ENCODE measurements around the gene GBX1.

The GBX1 gene

DNA sequence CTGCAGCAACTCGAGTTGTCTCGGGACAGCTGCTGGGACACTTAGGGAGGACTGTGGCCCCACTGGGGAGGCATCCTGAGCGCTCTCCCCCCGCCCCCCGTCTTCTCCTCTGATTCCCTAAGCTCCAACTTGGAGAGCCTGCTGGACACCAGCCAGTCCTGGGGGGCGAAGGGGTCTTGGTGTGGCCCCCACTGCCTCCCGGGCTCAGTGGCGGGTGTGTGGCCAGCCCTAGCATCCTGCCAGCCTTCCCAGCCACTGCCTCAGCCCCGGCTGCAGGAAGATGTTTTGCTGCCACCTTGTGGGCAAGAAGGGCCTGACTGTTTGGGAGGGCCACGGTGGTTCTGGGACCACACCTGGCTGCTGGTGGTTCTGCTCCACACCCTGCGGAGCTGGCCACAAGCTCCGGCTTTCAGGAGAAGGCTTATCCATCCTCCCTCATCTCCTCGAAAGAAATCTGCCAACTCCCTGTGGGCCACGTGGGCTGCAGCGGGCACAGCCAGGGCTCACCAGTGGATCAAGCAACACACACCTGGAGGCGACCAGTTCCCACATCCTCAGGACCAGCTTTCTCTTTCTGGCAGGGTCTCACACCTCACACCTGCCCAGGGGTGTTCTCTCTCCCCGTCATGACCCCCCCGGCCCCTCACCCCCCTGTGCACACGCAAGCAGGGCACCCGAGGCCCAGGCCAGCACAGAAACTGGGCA lies 56.4 kb downstream of the GBX1 start:
- DNase-seq, result peak; percentile 84

- DNase-seq, result no peak
Observed at GRCh38 chr7:151110236-151110940, 57.1 kb downstream of the GBX1 start.

DNA sequence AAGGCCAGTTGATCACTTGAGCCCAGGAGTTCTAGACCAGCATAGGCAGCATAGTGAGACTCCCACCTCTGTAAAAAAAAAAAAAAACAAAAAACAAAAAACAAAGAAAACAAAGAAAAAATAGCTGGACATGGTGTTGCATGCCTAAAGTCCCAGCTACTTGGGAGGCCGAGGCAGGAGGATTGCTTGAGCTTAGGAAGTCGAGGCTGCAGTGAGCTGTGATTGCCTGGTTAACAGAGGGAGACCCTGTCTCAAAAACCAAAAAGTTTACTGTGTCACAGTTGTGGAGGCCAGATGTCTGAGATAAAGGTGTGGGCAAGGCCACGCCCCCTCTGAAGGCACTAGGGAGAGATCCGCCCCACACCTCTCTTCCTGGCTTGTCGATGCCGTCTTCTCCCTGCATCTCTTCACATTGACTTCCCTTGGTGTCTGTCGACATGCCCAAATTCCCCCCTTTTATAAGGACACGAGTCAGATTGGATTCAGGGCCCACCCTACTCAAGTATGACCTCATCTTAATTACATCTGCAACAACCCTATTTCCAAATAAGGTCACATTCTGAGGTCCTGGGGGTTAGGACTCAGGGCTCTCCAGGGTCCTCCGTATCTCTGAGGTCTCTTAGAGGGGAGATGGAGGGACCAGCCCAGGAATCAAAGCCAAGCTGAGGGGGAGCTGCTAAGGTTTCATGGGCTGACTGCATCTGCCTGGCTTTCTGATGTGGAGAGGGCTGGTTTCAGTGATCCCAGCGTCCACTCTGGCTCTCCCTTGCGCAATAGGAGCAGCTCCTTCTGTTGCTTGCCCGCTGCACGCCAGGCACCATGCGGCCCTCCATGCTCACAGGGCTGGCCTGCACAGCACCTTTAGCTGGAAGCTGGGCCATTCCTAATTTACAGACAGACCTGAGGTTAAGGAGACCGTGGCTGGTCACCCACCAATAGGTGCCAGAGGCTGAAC lies 58.1 kb downstream of the GBX1 start:
- no peak for DNase-seq

- DNase-seq, result no peak
Observed at GRCh38 chr7:151107882-151108281, 59.6 kb downstream of the GBX1 start.

DNA sequence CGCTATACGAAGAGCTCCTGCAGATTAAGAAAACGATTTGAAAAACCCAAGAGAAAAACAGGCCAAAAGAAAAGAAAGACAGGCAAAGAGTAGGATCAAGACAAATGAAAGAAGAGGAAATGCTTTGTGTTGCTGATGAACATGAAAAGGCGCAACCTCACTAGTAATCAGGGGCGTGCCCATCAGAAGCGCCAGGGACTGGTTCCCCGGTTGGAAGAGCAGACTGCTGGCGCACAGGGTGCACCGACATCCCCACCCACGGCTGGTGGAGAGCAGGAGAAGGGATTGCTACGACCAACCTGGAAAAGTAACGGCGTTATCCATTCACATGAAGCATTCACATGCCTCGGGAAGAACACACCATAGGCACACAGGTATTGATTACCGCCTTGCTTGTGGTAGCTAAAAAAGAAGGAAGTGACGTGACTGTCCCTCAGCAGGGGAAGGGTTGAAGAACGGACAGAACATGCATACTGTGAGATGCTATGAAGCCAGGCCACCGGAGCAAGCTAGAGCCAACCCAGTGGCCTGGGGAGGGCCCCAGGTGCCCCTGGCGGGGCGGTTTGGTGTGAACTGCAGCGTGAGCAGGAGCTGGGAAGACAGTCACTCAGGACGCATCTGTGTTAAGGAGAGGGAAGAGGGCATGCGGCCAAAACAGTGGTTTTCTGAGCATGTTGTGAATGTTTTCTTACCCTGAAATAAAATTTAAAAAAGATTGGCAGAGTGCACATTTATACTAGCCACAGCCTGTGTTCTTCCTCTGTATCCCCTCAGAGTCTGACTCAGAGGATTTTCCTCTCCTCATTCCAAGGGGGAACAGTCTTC lies 62.9 kb downstream of the GBX1 start:
- DNase-seq, result no peak

GRCh38 chr7:151103973-151104372 lies 63.5 kb downstream of the GBX1 start:
- DNase-seq, result no peak

DNA sequence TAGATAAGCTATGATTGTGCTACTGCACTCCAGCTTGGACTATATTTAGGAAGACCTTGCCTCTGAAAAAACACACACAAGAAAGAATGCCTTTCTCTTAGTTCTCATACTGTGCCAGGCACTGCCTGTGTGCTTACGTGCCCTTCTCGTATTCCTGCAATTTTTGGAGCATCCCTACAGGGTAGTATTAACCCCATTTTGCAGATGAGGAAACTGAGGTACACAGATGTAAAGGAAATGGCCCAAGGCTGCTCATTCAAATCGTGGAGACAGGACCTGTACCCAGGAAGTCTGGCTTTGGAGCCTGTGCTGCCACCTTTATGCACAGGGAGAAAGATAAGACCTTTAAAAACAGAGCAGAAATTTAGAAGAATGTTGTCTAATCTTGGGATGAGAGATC lies 64.5 kb downstream of the GBX1 start:
- DNase-seq, result no peak

DNA sequence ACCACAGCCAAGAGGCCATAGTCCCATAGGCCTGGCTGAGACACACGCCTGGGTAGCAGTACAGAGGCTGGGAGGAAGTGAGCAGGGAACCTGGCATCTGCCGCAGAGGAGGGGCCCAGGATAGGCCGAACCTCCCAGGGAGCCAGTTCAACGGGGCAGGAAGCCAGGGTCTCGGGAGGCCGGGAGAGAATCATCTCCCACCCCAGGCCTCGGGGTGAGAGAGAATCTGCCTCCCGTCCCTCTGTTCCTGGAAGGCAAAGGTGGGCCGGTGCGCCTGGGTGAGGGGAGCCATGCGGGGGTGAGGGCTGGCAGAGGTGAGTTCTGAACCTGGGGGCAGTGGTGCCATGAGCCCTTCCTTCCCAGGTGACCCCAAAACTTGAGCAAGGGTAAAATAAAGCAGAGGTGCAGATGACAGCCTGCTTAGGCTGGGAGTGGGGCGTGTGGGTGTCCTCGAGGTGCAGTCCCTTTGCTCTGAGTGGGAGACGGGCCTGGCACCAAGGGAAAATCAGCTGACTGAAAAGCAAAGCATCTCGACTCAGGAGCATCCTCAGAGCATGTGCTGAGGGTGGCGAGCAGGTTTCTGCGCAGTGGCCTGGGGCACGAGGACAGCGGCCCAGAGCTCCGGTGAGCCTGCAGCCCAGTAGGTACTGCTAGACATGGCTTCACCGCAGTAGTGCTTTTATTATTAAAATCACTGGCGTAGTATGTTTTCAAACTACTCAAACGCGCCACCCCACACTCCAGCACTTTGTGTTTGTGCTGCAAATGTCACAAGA lies 65.7 kb downstream of the GBX1 start:
- DNase-seq, result no peak

- DNase-seq, result no peak
Observed at GRCh38 chr7:151100921-151101320, 66.6 kb downstream of the GBX1 start.

GRCh38 chr7:151099486-151100211 lies 67.8 kb downstream of the GBX1 start:
- DNase-seq, result no peak

Measured in stimulated activated CD8-positive, alpha-beta memory T cell treated with anti-CD3 and anti-CD28 coated beads, Interleukin-4, amount 100 ng/mL, for 48 hours (primary cell).